Activated CD4-positive, alpha-beta T cell treated with anti-CD3 and anti-CD28 coated beads, Interleukin-2, amount 10 ng/mL, durations not matched to agents 7 days and 5 days (primary cell): ENCODE results near the gene ONECUT1. TPM values are rescaled to one million over a fixed set of nuclear protein-coding genes. Genes with fewer than 3 reads are reported as not detected.

Experiments used
- CTCF ChIA-PET: fragments of 350-600 bp; sonication (Branson Sonifier 250); formaldehyde crosslinking; loops from one replicate; lab custom pipeline; 2021; ENCODE audit warnings: antibody characterized with exemption; lab: Charles Lee
- POLR2A ChIA-PET: fragments of 350-600 bp; sonication (Branson Sonifier 250); formaldehyde crosslinking; loops from one replicate; lab custom pipeline; 2021; ENCODE audit warnings: antibody characterized with exemption; lab: Charles Lee
- DNase-seq: peaks from one replicate; pipeline ENCODE4 v3.0.0-alpha.2; 2020
- H3K27ac Mint-ChIP-seq: one replicate; pipeline ENCODE4 v1.8.0; 2021; ENCODE audit warnings: mild to moderate bottlenecking, moderate library complexity, mixed read lengths
- H3K27me3 Mint-ChIP-seq: one replicate; pipeline ENCODE4 v1.8.0; 2021; ENCODE audit warnings: mixed read lengths
- H3K36me3 Mint-ChIP-seq: one replicate; pipeline ENCODE4 v1.8.0; 2021; ENCODE audit warnings: low read depth, mixed read lengths
- H3K4me1 Mint-ChIP-seq: one replicate; pipeline ENCODE4 v1.8.0; 2021; ENCODE audit warnings: mixed read lengths
- H3K4me3 Mint-ChIP-seq: one replicate; pipeline ENCODE4 v1.8.0; 2021; ENCODE audit warnings: mild to moderate bottlenecking, moderate library complexity, mixed read lengths
- H3K9me3 Mint-ChIP-seq: one replicate; pipeline ENCODE4 v1.8.0; 2021; ENCODE audit warnings: mixed read lengths
- total RNA-seq, 2 experiments: library from RNA; stranded (reverse); gene quantifications; one replicate each; pipeline ENCODE4 v1.2.3, GENCODE V29; 2021

ONECUT1 gene
- total RNA-seq, 2 experiments from 2014 or later: not detected

- Mint-ChIP-seq H3K4me1 (peaks cover 37% of the 10 kb centered on the region), H3K27ac (no peak overlapping the region), H3K9me3 (no peaks in the 10 kb centered on the region), H3K36me3 (no peaks in the 10 kb centered on the region), H3K4me3 (no peak overlapping the region), H3K27me3 (no peaks in the 10 kb centered on the region)
- CTCF ChIA-PET: interaction anchor here (1.3 to 1.7 kb wide), 3 partner anchors 55 to 476 kb away, joined by 3 to 4 read pairs (median 3); no protein-coding TSS in a partner anchor
- POLR2A ChIA-PET: no interaction called here
- DNase-seq: no peak
Measured at GRCh38 chr15:52731732-52732470, 58.2 kb downstream of the ONECUT1 start.

GRCh38 chr15:52731004-52731403 is 59.1 kb downstream of the ONECUT1 start:
- Mint-ChIP-seq H3K27me3 (no peaks in the 10 kb centered on the region), H3K36me3 (no peaks in the 10 kb centered on the region), H3K9me3 (no peaks in the 10 kb centered on the region), H3K4me3 (no peak overlapping the region), H3K4me1 (peaks cover 37% of the 10 kb centered on the region), H3K27ac (no peak overlapping the region)
- ChIA-PET CTCF (interaction anchor here (1.4 to 1.7 kb wide), 2 partner anchors 472 to 475 kb away, joined by 3 to 4 read pairs; no protein-coding TSS in a partner anchor), POLR2A (interaction anchor here (0.6 kb wide), 1 partner anchor 57 kb away, joined by 4 read pairs; no protein-coding TSS in a partner anchor)
- DNase-seq: no peak

DNA sequence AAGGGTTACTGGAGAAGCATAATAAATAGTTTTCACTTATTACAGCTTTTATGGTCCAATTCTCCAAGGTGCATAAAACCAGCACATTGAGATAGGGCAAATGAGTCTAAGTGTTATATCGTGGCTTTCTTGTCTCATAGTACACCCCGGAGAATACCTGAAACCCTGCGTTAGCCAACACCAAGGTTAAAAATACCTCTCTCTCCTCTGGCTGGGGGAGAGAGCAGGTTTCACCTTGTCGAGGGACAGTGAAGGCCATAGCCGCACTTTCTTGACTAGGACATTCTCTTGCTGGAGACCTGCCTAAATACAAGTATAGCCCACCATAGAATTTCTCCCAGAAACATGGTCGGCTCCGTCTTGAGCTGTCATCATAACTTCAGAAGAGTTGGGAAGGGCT is 59.5 kb downstream of the ONECUT1 start:
- Mint-ChIP-seq H3K27me3 (peaks cover 2% of the 10 kb centered on the region), H3K27ac (peak overlapping the region; percentile 76), H3K4me1 (peaks cover 37% of the 10 kb centered on the region), H3K4me3 (no peak overlapping the region), H3K36me3 (no peaks in the 10 kb centered on the region), H3K9me3 (no peaks in the 10 kb centered on the region)
- CTCF ChIA-PET: interaction anchor here (1.4 to 1.7 kb wide), 2 partner anchors 472 to 474 kb away, joined by 3 to 4 read pairs; no protein-coding TSS in a partner anchor
- DNase-seq: no peak
- POLR2A ChIA-PET: interaction anchor here (0.6 kb wide), 1 partner anchor 56 kb away, joined by 4 read pairs; no protein-coding TSS in a partner anchor

DNA sequence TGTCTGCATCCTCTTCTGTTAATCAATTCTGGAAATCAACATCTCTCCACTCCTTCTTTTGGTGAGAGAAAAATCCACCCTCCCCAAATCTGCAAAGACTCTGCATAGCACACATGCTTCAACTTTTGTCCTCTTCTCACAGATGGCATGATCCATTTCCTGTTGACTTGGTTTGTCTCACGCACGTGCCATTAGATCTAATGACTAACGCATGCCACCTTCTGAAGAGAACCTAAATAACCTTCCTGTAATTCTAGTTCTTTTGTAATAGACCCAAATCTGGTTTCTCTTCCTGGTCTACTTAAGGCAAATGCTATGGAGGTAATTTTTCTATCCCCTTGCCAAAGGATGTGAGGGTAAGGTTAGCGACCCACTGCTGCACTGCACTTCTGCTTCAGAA is 60.0 kb downstream of the ONECUT1 start:
- peaks cover 34% of the 10 kb centered on the region for H3K4me1 Mint-ChIP-seq
- CTCF ChIA-PET: no interaction called here
- H3K4me3 Mint-ChIP-seq: no peak overlapping the region
- no peaks in the 10 kb centered on the region for H3K9me3 Mint-ChIP-seq
- peak; percentile 55 for DNase-seq
- peak overlapping the region; percentile 76 for H3K27ac Mint-ChIP-seq
- H3K36me3 Mint-ChIP-seq: no peaks in the 10 kb centered on the region
- POLR2A ChIA-PET: no interaction called here
- H3K27me3 Mint-ChIP-seq: peaks cover 2% of the 10 kb centered on the region

DNA sequence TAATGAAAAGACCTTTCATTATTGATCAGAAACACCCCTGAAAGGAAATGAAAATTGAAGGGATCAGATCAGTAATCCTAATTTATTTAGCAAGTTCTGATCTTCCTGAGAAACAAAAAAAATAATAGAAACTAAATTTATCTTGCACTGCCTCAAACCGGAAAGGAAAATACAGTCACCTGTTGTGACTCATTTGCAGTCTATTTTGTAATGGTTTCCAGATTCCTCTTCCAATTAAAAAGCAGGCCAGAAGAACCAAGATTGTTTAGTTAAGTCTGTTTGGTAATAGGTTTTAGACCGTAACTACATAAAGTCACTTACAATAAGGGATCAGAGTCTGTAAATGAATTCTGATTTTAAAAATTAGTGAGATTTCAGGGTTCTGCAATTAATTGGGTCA is 61.2 kb downstream of the ONECUT1 start:
- no peak overlapping the region for H3K27ac Mint-ChIP-seq
- ChIA-PET CTCF (no interaction called here), POLR2A (no interaction called here)

GRCh38 chr15:52727815-52728214 is 62.3 kb downstream of the ONECUT1 start:
- Mint-ChIP-seq H3K4me1 (peaks cover 24% of the 10 kb centered on the region), H3K9me3 (no peaks in the 10 kb centered on the region), H3K27ac (no peak overlapping the region), H3K4me3 (no peak overlapping the region), H3K36me3 (no peaks in the 10 kb centered on the region), H3K27me3 (peaks cover 2% of the 10 kb centered on the region)
- no peak for DNase-seq
- POLR2A ChIA-PET: no interaction called here
- CTCF ChIA-PET: no interaction called here

More for the DNA sequence above, 61.2 kb downstream of the ONECUT1 start:
- Mint-ChIP-seq H3K27me3 (peaks cover 2% of the 10 kb centered on the region), H3K4me3 (no peak overlapping the region), H3K9me3 (no peaks in the 10 kb centered on the region), H3K36me3 (no peaks in the 10 kb centered on the region), H3K4me1 (peaks cover 33% of the 10 kb centered on the region)
- DNase-seq: no peak

- Mint-ChIP-seq H3K4me3 (no peak overlapping the region), H3K9me3 (no peaks in the 10 kb centered on the region), H3K4me1 (peaks cover 18% of the 10 kb centered on the region), H3K27me3 (peaks cover 2% of the 10 kb centered on the region), H3K27ac (no peak overlapping the region), H3K36me3 (no peaks in the 10 kb centered on the region)
- CTCF ChIA-PET: no interaction called here
- no peak for DNase-seq
- POLR2A ChIA-PET: no interaction called here
Measured at GRCh38 chr15:52726195-52726594, 63.9 kb downstream of the ONECUT1 start.

GRCh38 chr15:52718551-52718950 is 71.6 kb downstream of the ONECUT1 start:
- H3K27ac Mint-ChIP-seq: no peak overlapping the region
- no peak overlapping the region for H3K4me3 Mint-ChIP-seq
- no peak for DNase-seq
- no peaks in the 10 kb centered on the region for H3K9me3 Mint-ChIP-seq
- ChIA-PET POLR2A (no interaction called here), CTCF (interaction anchor here (1.3 kb wide), 1 partner anchor 19 kb away, joined by 4 read pairs; no protein-coding TSS in a partner anchor)
- peaks cover 3% of the 10 kb centered on the region for H3K27me3 Mint-ChIP-seq
- H3K4me1 Mint-ChIP-seq: no peaks in the 10 kb centered on the region
- no peaks in the 10 kb centered on the region for H3K36me3 Mint-ChIP-seq

DNA sequence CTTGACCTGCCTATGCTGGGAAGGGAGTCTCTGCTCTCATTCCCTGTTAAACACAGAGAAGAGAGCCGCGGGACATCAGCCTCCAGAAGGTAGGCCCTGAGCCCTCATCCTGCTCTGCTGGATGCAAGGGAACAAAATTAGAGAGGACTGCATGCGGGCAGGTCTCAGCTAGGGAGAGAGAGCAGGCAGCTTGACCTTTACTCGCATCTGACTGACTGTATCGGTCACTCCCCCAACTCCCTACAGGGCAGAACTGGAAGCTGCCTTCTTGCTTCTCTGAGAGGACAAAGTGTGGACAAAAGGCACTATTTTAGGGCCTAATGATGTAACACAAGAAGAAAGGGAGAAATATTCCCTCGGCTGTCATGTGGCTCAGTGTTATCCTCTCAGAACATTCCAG is 72.2 kb downstream of the ONECUT1 start:
- Mint-ChIP-seq H3K27ac (no peak overlapping the region), H3K4me1 (no peaks in the 10 kb centered on the region), H3K27me3 (peaks cover 3% of the 10 kb centered on the region), H3K9me3 (no peaks in the 10 kb centered on the region), H3K36me3 (no peaks in the 10 kb centered on the region), H3K4me3 (no peak overlapping the region)
- CTCF ChIA-PET: interaction anchor here (1.3 kb wide), 1 partner anchor 20 kb away, joined by 4 read pairs; no protein-coding TSS in a partner anchor
- no peak for DNase-seq
- POLR2A ChIA-PET: no interaction called here

GRCh38 chr15:52717481-52717880 is 72.7 kb downstream of the ONECUT1 start:
- POLR2A ChIA-PET: no interaction called here
- Mint-ChIP-seq H3K4me3 (no peak overlapping the region), H3K27me3 (peaks cover 6% of the 10 kb centered on the region), H3K36me3 (no peaks in the 10 kb centered on the region), H3K27ac (no peak overlapping the region), H3K9me3 (no peaks in the 10 kb centered on the region), H3K4me1 (no peaks in the 10 kb centered on the region)
- CTCF ChIA-PET: no interaction called here
- no peak for DNase-seq

- ChIA-PET CTCF (no interaction called here), POLR2A (no interaction called here)
- no peak overlapping the region for H3K4me3 Mint-ChIP-seq
- no peak overlapping the region for H3K27ac Mint-ChIP-seq
- H3K4me1 Mint-ChIP-seq: no peaks in the 10 kb centered on the region
- no peaks in the 10 kb centered on the region for H3K36me3 Mint-ChIP-seq
- DNase-seq: no peak
- peaks cover 11% of the 10 kb centered on the region for H3K27me3 Mint-ChIP-seq
- no peaks in the 10 kb centered on the region for H3K9me3 Mint-ChIP-seq
Measured at GRCh38 chr15:52716536-52716935, 73.6 kb downstream of the ONECUT1 start.

- H3K4me1 Mint-ChIP-seq: no peaks in the 10 kb centered on the region
- H3K27ac Mint-ChIP-seq: no peak overlapping the region
- ChIA-PET POLR2A (no interaction called here), CTCF (interaction anchor here (0.6 kb wide), 2 partner anchors 427 to 450 kb away, joined by 3 read pairs; no protein-coding TSS in a partner anchor)
- no peaks in the 10 kb centered on the region for H3K9me3 Mint-ChIP-seq
- H3K36me3 Mint-ChIP-seq: no peaks in the 10 kb centered on the region
- H3K4me3 Mint-ChIP-seq: no peak overlapping the region
- no peak for DNase-seq
- peaks cover 11% of the 10 kb centered on the region for H3K27me3 Mint-ChIP-seq
Measured at GRCh38 chr15:52715411-52715810, 74.7 kb downstream of the ONECUT1 start.

DNA sequence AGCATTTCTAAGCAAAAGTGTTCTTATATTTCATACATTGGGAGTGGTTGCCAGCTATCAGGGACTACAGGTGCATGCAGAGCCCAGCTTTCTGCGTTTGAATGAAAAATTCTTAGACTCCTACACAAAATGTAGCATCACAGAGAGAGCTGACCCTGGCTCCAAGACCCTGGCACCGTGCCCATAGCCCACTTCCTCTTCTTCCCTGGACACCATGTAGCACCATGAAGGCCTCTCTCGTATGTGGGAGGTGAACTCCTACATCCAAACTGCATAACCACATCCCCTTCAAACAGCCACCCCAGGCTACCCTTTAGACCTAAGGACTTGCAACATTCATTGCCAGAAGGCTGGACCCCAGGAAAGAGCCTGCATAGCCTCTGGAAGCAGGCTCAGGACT is 75.2 kb downstream of the ONECUT1 start:
- H3K27me3 Mint-ChIP-seq: peaks cover 11% of the 10 kb centered on the region
- H3K36me3 Mint-ChIP-seq: no peaks in the 10 kb centered on the region
- no peak overlapping the region for H3K27ac Mint-ChIP-seq
- no peaks in the 10 kb centered on the region for H3K9me3 Mint-ChIP-seq
- no peak overlapping the region for H3K4me3 Mint-ChIP-seq
- DNase-seq: no peak
- POLR2A ChIA-PET: no interaction called here
- H3K4me1 Mint-ChIP-seq: no peaks in the 10 kb centered on the region
- CTCF ChIA-PET: interaction anchor here (0.6 kb wide), 1 partner anchor 427 kb away, joined by 3 read pairs; no protein-coding TSS in a partner anchor
